GM13976 (cell line): Measurements from ENCODE around the gene CERS6.

ENCODE experiments used
- DNase-seq: peaks from one replicate; pipeline ENCODE4 v3.0.0; 2012; ENCODE audit warnings: low spot score
- CTCF ChIP-seq: IDR thresholded peaks from 2 replicates; pipeline ENCODE4 v1.5.1; 2012; ENCODE audit warnings: borderline replicate concordance, mild to moderate bottlenecking; ENCODE audit not compliant: insufficient read depth; ENCODE audit errors: extremely low read depth, missing control alignments, control extremely low read depth
- in situ Hi-C: fragments of 300-500 bp; cut with MboI; formaldehyde crosslinking; loops from one replicate; pipeline ENCODE4 v1.12.0; 2022; ENCODE audit warnings: low sequenced_read_pairs, mixed read lengths, inconsistent platforms; ENCODE audit not compliant: unreplicated experiment

Gene CERS6

GRCh38 chr2:168602846-168603401 is 146.9 kb downstream of the CERS6 start:
- DNase-seq = no peak
- TF ChIP-seq CTCF = no peak
- in situ Hi-C loops = no loop called here

GRCh38 chr2:168603439-168603961 is 147.4 kb downstream of the CERS6 start:
- no peak for DNase-seq
- no peak for TF ChIP-seq CTCF
- in situ Hi-C loops = no loop called here

- TF ChIP-seq CTCF = no peak
- in situ Hi-C loops = no loop called here
- DNase-seq = no peak
Measured at GRCh38 chr2:168604252-168604651, 148.2 kb downstream of the CERS6 start.

DNA sequence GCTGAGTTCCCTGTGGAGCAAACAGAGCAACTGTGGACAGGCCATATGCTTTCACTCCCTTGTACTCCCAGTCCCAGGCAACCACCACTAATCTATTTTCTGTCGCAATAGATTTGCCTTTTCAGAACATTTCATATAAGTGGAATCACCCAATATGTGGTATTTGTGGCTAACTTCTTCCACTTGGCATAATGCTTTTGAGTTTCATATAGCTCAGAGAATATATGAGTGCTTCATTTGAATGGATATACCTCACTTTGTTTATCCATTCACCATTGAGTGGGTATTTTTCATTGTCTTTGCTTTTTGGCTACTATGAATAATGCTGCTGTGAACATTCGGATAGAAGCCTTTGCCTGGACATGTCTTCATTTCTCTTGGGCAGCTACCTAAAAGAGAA is 151.9 kb downstream of the CERS6 start:
- in situ Hi-C loops = no loop called here
- no peak for DNase-seq
- TF ChIP-seq CTCF = no peak

DNA sequence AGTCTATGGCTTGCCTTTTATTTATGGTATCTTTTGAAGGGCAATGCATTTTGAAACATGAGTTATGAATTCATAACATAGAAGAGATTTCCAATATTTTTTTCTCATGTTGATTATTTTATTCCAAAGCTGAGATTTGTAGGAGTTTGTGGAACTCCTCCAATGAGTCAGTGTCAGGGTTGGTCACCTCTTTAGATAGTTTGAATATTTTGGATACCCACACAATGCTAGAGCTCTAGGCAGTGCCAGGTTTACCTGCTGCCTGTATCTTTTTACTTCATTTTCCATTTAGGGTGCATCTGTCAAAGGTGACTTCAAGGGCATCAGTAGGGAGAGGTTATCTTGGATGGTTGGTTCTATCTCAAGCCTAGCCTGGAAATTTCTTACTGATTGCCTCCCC is 152.7 kb downstream of the CERS6 start:
- no peak for TF ChIP-seq CTCF
- in situ Hi-C loops = no loop called here
- DNase-seq = no peak

GRCh38 chr2:168611091-168611490 is 155.0 kb downstream of the CERS6 start:
- DNase-seq = no peak
- in situ Hi-C loops = no loop called here
- TF ChIP-seq CTCF = no peak
